Umbilical cord (tissue), 2 donors: ENCODE results near the gene IRF2. TPM values are rescaled to one million over a fixed set of nuclear protein-coding genes. Genes with fewer than 3 reads are reported as not detected.

Experiments
- DNase-seq: peaks from one replicate; pipeline ENCODE4 v3.0.0-alpha.2; 2015; ENCODE audit warnings: low spot score
- total RNA-seq: library from RNA; depleted of rRNA; stranded (reverse); fragments of >200 nt; gene quantifications from one replicate; pipeline ENCODE4 v1.2.3, GENCODE V29; 2014; ENCODE audit warnings: low replicate concordance; ENCODE audit not compliant: insufficient read depth

IRF2 gene
- total RNA-seq, 1 donor from 2014 or later = 12.0 TPM

- no peak for DNase-seq
Measured at GRCh38 chr4:184409911-184410692, 64.2 kb downstream of the IRF2 start.

- DNase-seq = no peak
Measured at GRCh38 chr4:184409502-184409901, 64.8 kb downstream of the IRF2 start.

GRCh38 chr4:184408684-184409081 is 65.7 kb downstream of the IRF2 start:
- DNase-seq = no peak

GRCh38 chr4:184408021-184408683 is 66.2 kb downstream of the IRF2 start:
- DNase-seq = peak; percentile 74

GRCh38 chr4:184406958-184407391 is 67.4 kb downstream of the IRF2 start:
- no peak for DNase-seq

- no peak for DNase-seq
Measured at GRCh38 chr4:184404047-184404446, 70.3 kb downstream of the IRF2 start.

- no peak for DNase-seq
Measured at GRCh38 chr4:184403384-184403781, 71.0 kb downstream of the IRF2 start.

- DNase-seq = no peak
Measured at GRCh38 chr4:184402740-184403383, 71.5 kb downstream of the IRF2 start.

GRCh38 chr4:184402239-184402638 is 72.1 kb downstream of the IRF2 start:
- no peak for DNase-seq

GRCh38 chr4:184401397-184402171 is 72.8 kb downstream of the IRF2 start:
- DNase-seq = no peak

GRCh38 chr4:184400891-184401290 is 73.5 kb downstream of the IRF2 start:
- DNase-seq = no peak

GRCh38 chr4:184400375-184400870 is 73.9 kb downstream of the IRF2 start:
- no peak for DNase-seq

GRCh38 chr4:184399512-184399908 is 74.8 kb downstream of the IRF2 start:
- no peak for DNase-seq

- no peak for DNase-seq
Measured at GRCh38 chr4:184398741-184399511, 75.4 kb downstream of the IRF2 start.

GRCh38 chr4:184397516-184398163 is 76.7 kb downstream of the IRF2 start:
- DNase-seq = no peak

GRCh38 chr4:184396570-184397515 is 77.5 kb downstream of the IRF2 start:
- DNase-seq = no peak

- no peak for DNase-seq
Measured at GRCh38 chr4:184395971-184396391, 78.4 kb downstream of the IRF2 start.

GRCh38 chr4:184395451-184395917 is 78.9 kb downstream of the IRF2 start:
- no peak for DNase-seq
